DND-41 (cell line): ENCODE measurements around the gene HRAS.

Experiments
- ATAC-seq: fragments of 200-7000 bp; cut with Tn5 transposase; 3 replicates; pipeline ENCODE4 v1.9.1; 2021; ENCODE audit warnings: low read depth; ENCODE audit not compliant: insufficient read depth
- DNase-seq: peaks from one replicate; pipeline ENCODE4 v3.0.0-alpha.2; 2020
- H2AFZ ChIP-seq: 2 replicates; pipeline ENCODE4 v1.6.0; 2012; ENCODE audit warnings: low read depth, low read length
- H3K27ac ChIP-seq: 2 replicates; pipeline ENCODE4 v1.5.1; 2012; ENCODE audit warnings: low read length, inconsistent platforms
- H3K27me3 ChIP-seq: fragments of 200-600 bp; sonication (generic); 2 replicates; pipeline ENCODE4 v1.6.0; 2012; ENCODE audit warnings: low read length, mild to moderate bottlenecking, inconsistent platforms; ENCODE audit not compliant: insufficient read depth, poor library complexity
- H3K36me3 ChIP-seq: 2 replicates; pipeline ENCODE4 v1.5.1; 2012; ENCODE audit warnings: low read length, inconsistent platforms; ENCODE audit not compliant: insufficient read depth
- H3K4me1 ChIP-seq: 2 replicates; pipeline ENCODE4 v1.5.1; 2012; ENCODE audit warnings: mild to moderate bottlenecking, low read length; ENCODE audit not compliant: insufficient read depth
- H3K4me2 ChIP-seq: 2 replicates; pipeline ENCODE4 v1.6.0; 2012; ENCODE audit warnings: mild to moderate bottlenecking, moderate library complexity, low read length, inconsistent platforms; ENCODE audit not compliant: insufficient read depth
- H3K4me3 ChIP-seq, 2 experiments: fragments of 200-600 bp in 1 of 2; shearing (Covaris generic) in 1 of 2; 2 replicates each; pipeline ENCODE4 v1.5.1; 2012 to 2016; ENCODE audit warnings: inconsistent platforms in 2 of 2, low read length in 2 of 2, mild to moderate bottlenecking in 2 of 2, low read depth in 1 of 2, moderate library complexity in 1 of 2
- H3K79me2 ChIP-seq: 2 replicates; pipeline ENCODE4 v1.6.0; 2012; ENCODE audit warnings: low read length, inconsistent platforms; ENCODE audit not compliant: insufficient read depth
- H3K9ac ChIP-seq: 2 replicates; pipeline ENCODE4 v1.6.0; 2012; ENCODE audit warnings: low read depth, mild to moderate bottlenecking, inconsistent platforms, low read length, moderate library complexity
- H3K9me3 ChIP-seq: 2 replicates; pipeline ENCODE4 v1.5.1; 2012; ENCODE audit warnings: low read length, moderate library complexity, mild to moderate bottlenecking, inconsistent platforms; ENCODE audit not compliant: insufficient read depth, severe bottlenecking
- H4K20me1 ChIP-seq: 2 replicates; pipeline ENCODE4 v1.6.0; 2012; ENCODE audit warnings: low read length; ENCODE audit not compliant: insufficient read depth
- EZH2 ChIP-seq: IDR thresholded peaks from 3 replicates; pipeline ENCODE4 v1.6.1; 2012; ENCODE audit warnings: borderline replicate concordance, low read depth, mild to moderate bottlenecking, moderate library complexity, low read length, inconsistent platforms; ENCODE audit not compliant: severe bottlenecking
- TF ChIP-seq, protein P1 (sequence below): IDR thresholded peaks from 2 replicates; pipeline ENCODE4 v1.5.1; 2012; ENCODE audit warnings: borderline replicate concordance, low read length, moderate library complexity, mild to moderate bottlenecking; ENCODE audit not compliant: poor library complexity, severe bottlenecking; ENCODE audit errors: extremely low read depth

HRAS gene

DNA sequence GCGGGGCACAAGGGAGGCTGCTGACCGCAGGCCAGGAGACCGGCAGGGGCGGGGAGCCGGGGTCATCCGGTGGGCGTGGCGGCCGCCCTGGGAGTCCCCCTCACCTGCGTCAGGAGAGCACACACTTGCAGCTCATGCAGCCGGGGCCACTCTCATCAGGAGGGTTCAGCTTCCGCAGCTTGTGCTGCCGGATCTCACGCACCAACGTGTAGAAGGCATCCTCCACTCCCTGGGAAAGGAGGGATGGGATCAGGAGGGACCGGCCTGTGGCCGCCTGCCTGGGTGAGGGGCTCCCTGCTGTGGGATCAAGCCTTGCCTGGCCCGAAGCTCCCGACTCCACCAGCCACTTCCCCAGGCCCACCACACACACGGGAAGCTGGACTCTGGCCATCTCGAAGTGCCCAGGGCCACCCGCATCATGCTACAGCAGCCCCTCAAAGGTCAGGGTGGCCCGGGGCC lies 2.8 kb downstream of the HRAS start:
- Histone ChIP-seq H3K4me3 (no peak overlapping the region), H3K9me3 (no peaks in the 10 kb centered on the region), H3K27ac (no peak overlapping the region), H3K27me3 (no peaks in the 10 kb centered on the region), H2AFZ (no peak overlapping the region), H3K4me1 (peaks cover 37% of the 10 kb centered on the region), H3K4me2 (no peak overlapping the region), H3K36me3 (peaks cover 35% of the 10 kb centered on the region), H4K20me1 (peaks cover 36% of the 10 kb centered on the region), H3K79me2 (peaks cover 18% of the 10 kb centered on the region), H3K9ac (no peak overlapping the region)
- ATAC-seq (no peak), DNase-seq (no peak)
- TF ChIP-seq, protein P1, sequence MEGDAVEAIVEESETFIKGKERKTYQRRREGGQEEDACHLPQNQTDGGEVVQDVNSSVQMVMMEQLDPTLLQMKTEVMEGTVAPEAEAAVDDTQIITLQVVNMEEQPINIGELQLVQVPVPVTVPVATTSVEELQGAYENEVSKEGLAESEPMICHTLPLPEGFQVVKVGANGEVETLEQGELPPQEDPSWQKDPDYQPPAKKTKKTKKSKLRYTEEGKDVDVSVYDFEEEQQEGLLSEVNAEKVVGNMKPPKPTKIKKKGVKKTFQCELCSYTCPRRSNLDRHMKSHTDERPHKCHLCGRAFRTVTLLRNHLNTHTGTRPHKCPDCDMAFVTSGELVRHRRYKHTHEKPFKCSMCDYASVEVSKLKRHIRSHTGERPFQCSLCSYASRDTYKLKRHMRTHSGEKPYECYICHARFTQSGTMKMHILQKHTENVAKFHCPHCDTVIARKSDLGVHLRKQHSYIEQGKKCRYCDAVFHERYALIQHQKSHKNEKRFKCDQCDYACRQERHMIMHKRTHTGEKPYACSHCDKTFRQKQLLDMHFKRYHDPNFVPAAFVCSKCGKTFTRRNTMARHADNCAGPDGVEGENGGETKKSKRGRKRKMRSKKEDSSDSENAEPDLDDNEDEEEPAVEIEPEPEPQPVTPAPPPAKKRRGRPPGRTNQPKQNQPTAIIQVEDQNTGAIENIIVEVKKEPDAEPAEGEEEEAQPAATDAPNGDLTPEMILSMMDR = no peak
- no peak for TF ChIP-seq EZH2

DNA sequence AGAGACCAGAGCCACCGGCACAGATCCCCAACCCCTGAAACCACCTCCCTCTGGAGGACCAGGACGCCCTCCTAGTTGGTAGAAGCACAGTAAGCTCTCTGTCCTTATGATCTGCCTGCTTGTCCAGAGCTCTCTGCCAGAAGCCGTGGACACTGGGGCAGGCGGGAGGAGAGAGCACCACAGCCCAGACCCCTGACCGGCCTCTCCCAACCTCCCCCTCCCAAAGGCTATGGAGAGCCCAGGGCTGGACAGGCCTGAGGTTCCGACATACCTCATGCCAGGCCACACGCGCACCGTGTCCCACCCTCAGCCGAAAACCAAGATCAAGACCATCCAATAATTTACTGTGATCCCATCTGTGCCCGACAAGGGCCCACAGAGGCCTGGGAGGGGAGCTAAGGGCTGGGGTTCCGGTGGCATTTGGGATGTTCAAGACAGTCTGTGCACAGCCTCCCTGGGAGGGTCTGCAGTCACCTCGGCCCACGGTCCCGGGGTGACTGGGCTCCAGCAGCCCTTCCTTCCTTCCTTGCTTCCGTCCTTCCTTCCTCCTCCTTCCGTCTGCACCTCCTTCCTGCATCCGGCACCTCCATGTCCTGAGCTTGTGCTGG lies 3.4 kb downstream of the HRAS start:
- H3K27ac ChIP-seq = no peak overlapping the region
- ATAC-seq = no peak
- no peak overlapping the region for H3K4me2 ChIP-seq
- H3K9ac ChIP-seq = no peak overlapping the region
- no peak overlapping the region for H3K4me3 ChIP-seq
- H3K27me3 ChIP-seq = no peaks in the 10 kb centered on the region
- H3K9me3 ChIP-seq = no peaks in the 10 kb centered on the region
- TF ChIP-seq EZH2 = no peak
- TF ChIP-seq, protein P1 = no peak
- peaks cover 35% of the 10 kb centered on the region for H3K36me3 ChIP-seq
- H3K79me2 ChIP-seq = peaks cover 18% of the 10 kb centered on the region
- H4K20me1 ChIP-seq = peaks cover 36% of the 10 kb centered on the region
- peaks cover 32% of the 10 kb centered on the region for H3K4me1 ChIP-seq
- no peak overlapping the region for H2AFZ ChIP-seq
- no peak for DNase-seq

DNA sequence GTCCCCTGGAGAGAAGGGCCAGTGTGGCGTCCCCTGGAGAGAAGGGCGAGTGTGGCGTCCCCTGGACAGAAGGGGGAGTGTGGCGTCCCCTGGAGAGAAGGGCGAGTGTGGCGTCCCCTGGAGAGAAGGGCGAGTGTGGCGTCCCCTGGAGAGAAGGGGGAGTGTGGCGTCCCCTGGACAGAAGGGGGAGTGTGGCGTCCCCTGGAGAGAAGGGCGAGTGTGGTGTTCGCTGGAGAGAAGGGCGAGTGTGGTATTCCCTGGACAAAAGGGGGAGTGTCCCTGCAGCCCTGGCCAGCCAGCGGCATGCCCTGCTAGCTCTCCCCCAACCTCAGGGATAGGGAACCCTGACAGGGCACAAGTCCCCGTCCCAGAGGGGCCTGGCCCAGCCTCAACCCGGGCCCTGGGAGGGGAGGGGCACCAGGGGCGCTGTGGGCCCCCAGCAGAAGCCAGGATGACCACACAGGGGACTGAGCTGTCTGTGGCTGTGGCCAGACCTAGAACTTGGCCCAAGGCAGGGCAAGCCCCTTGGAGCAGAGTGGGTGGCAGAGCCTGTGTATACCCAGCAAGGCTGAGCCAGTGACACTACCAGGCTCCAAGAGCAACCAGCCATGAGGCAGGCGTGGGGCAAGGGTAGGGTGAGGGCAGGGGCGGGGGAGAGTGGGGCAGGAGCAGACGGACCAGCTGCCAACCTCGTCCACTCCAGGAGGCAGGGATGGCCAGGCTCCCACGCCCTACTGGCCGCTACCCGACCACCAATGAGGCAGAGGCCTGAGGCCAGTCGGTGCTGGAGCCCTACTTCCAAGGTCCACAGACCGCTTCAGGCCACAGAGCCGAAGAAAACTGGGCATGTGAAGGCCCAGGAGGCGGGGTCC lies 4.2 kb downstream of the HRAS start:
- H3K4me1 ChIP-seq = peaks cover 24% of the 10 kb centered on the region
- no peak overlapping the region for H3K4me2 ChIP-seq
- peaks cover 36% of the 10 kb centered on the region for H4K20me1 ChIP-seq
- DNase-seq = no peak
- H3K27me3 ChIP-seq = no peaks in the 10 kb centered on the region
- no peak overlapping the region for H3K27ac ChIP-seq
- peaks cover 18% of the 10 kb centered on the region for H3K79me2 ChIP-seq
- H3K9ac ChIP-seq = no peak overlapping the region
- TF ChIP-seq, protein P1 = no peak
- TF ChIP-seq EZH2 = no peak
- no peak for ATAC-seq
- H3K4me3 ChIP-seq = no peak overlapping the region
- no peaks in the 10 kb centered on the region for H3K9me3 ChIP-seq
- peaks cover 35% of the 10 kb centered on the region for H3K36me3 ChIP-seq
- H2AFZ ChIP-seq = no peak overlapping the region
